Naive thymus-derived CD8-positive, alpha-beta T cell (primary cell): ENCODE results near the gene SEMA3G. TPM values are rescaled to one million over a fixed set of nuclear protein-coding genes. Genes with fewer than 3 reads are reported as not detected.

Source experiments
- ATAC-seq, 2 donors: fragments of 150-1000 bp; cut with Tn5 transposase in 1 of 2; sonication (Bioruptor Pico), chemical (Tn5 transposase) in 1 of 2; 1 replicate in 1 of 2; 2 replicates in 1 of 2; pipeline ENCODE4 v1.10.0; 2021; ENCODE audit warnings: mild to moderate bottlenecking in 2 of 2, moderate library complexity in 2 of 2
- POLR2A ChIA-PET: fragments of 350-600 bp; sonication (Branson Sonifier 250); formaldehyde crosslinking; loops from one replicate; lab custom pipeline; 2021; ENCODE audit warnings: antibody characterized with exemption; lab: Charles Lee
- DNase-seq, 10 donors: peaks; one replicate each; pipeline versions ENCODE4 v3.0.0 to v3.0.0-alpha.2; 2020 to 2022
- H3K27ac Mint-ChIP-seq, 10 donors: one replicate each; pipeline ENCODE4 v1.8.0; 2020 to 2022; ENCODE audit warnings: mild to moderate bottlenecking in 10 of 10, mixed read lengths in 10 of 10, moderate library complexity in 4 of 10, inconsistent platforms in 1 of 10
- H3K27me3 Mint-ChIP-seq, 5 donors: one replicate each; pipeline ENCODE4 v1.8.0; 2021 to 2022; ENCODE audit warnings: mixed read lengths in 5 of 5
- H3K36me3 Mint-ChIP-seq, 3 donors: one replicate each; pipeline ENCODE4 v1.8.0; 2020 to 2022; ENCODE audit warnings: mixed read lengths in 3 of 3, mild to moderate bottlenecking in 2 of 3, inconsistent platforms in 1 of 3
- H3K4me1 Mint-ChIP-seq, 4 donors: one replicate each; pipeline ENCODE4 v1.8.0; 2021 to 2022; ENCODE audit warnings: mixed read lengths in 4 of 4
- H3K4me3 Mint-ChIP-seq, 10 donors: one replicate each; pipeline ENCODE4 v1.8.0; 2020 to 2022; ENCODE audit warnings: mild to moderate bottlenecking in 10 of 10, mixed read lengths in 10 of 10, moderate library complexity in 6 of 10, inconsistent platforms in 1 of 10
- H3K9me3 Mint-ChIP-seq, 9 donors: one replicate each; pipeline ENCODE4 v1.8.0; 2020 to 2022; ENCODE audit warnings: mixed read lengths in 9 of 9, mild to moderate bottlenecking in 3 of 9, inconsistent platforms in 1 of 9, moderate library complexity in 1 of 9
- polyA plus RNA-seq, 3 donors: library from polyadenylated mRNA; unstranded; fragments of 300-500 nt; fragmentation: Illumina TruSeq; gene quantifications; one replicate each; pipeline ENCODE4 v1.2.3, GENCODE V29; 2021
- total RNA-seq, 8 experiments: library from RNA in 2 of 8; stranded (reverse) in 2 of 8; gene quantifications; one replicate each; pipeline ENCODE4 v1.2.3 and lab custom pipeline; 2021 to 2026

The SEMA3G gene
- total and polyA plus RNA-seq, 5 experiments from 2014 or later = not detected

- Mint-ChIP-seq H3K27ac (no peak overlapping the region), H3K36me3 (peaks cover 0 to 50% (median 6%) of the 10 kb centered on the region in 3 donors), H3K4me3 (no peak overlapping the region), H3K4me1 (peaks cover 0 to 2% (median 0%) of the 10 kb centered on the region in 4 donors), H3K9me3 (no peaks in the 10 kb centered on the region), H3K27me3 (no peaks in the 10 kb centered on the region)
- ATAC-seq (peak in 1 of 2 donors; percentile 8), DNase-seq (peak in 1 of 10 donors; percentile 23)
- POLR2A ChIA-PET = no interaction called here
Measured at GRCh38 chr3:52399593-52399992, 45.3 kb downstream of the SEMA3G start.

GRCh38 chr3:52399131-52399530, 45.8 kb downstream of the SEMA3G start:
- ATAC-seq = no peak
- Mint-ChIP-seq H3K27me3 (no peaks in the 10 kb centered on the region), H3K36me3 (peaks cover 0 to 48% (median 4%) of the 10 kb centered on the region in 3 donors), H3K27ac (peak overlapping the region in 2 of 10 donors; percentile 50 to 83), H3K9me3 (no peaks in the 10 kb centered on the region), H3K4me1 (peaks cover 0 to 2% (median 0%) of the 10 kb centered on the region in 4 donors), H3K4me3 (no peak overlapping the region)
- peak in 1 of 10 donors; percentile 48 for DNase-seq
- POLR2A ChIA-PET = interaction anchor here (1.0 kb wide), 1 partner anchor 48 kb away, joined by 3 read pairs; no protein-coding TSS in a partner anchor

GRCh38 chr3:52398670-52399081, 46.2 kb downstream of the SEMA3G start:
- peak overlapping the region in 2 of 10 donors; percentile 75 to 83 for H3K27ac Mint-ChIP-seq
- H3K4me3 Mint-ChIP-seq = no peak overlapping the region

GRCh38 chr3:52397676-52398399, 47.1 kb downstream of the SEMA3G start:
- Mint-ChIP-seq H3K4me3 (no peak overlapping the region), H3K27me3 (no peaks in the 10 kb centered on the region), H3K4me1 (peaks cover 0 to 2% (median 0%) of the 10 kb centered on the region in 4 donors), H3K9me3 (no peaks in the 10 kb centered on the region), H3K36me3 (peaks cover 0 to 44% (median 11%) of the 10 kb centered on the region in 3 donors), H3K27ac (peak overlapping the region in 4 of 10 donors; percentile 4 to 75 (median 46))
- peak in 1 of 10 donors; percentile 15 for DNase-seq
- POLR2A ChIA-PET = no interaction called here
- no peak for ATAC-seq

More at GRCh38 chr3:52398670-52399081, 46.2 kb downstream of the SEMA3G start:
- H3K9me3 Mint-ChIP-seq = no peaks in the 10 kb centered on the region
- POLR2A ChIA-PET = interaction anchor here (1.0 kb wide), 1 partner anchor 49 kb away, joined by 3 read pairs; no protein-coding TSS in a partner anchor
- DNase-seq = no peak
- peaks cover 0 to 43% (median 4%) of the 10 kb centered on the region in 3 donors for H3K36me3 Mint-ChIP-seq
- no peaks in the 10 kb centered on the region for H3K27me3 Mint-ChIP-seq
- peaks cover 0 to 2% (median 0%) of the 10 kb centered on the region in 4 donors for H3K4me1 Mint-ChIP-seq
- ATAC-seq = no peak

GRCh38 chr3:52396907-52397591, 47.9 kb downstream of the SEMA3G start:
- Mint-ChIP-seq H3K27ac (peak overlapping the region in 3 of 10 donors; percentile 36 to 53 (median 51)), H3K27me3 (no peaks in the 10 kb centered on the region), H3K4me3 (no peak overlapping the region), H3K36me3 (peaks cover 0 to 39% (median 7%) of the 10 kb centered on the region in 3 donors), H3K4me1 (no peaks in the 10 kb centered on the region), H3K9me3 (no peaks in the 10 kb centered on the region)
- POLR2A ChIA-PET = interaction anchor here (0.9 kb wide), 1 partner anchor 15 kb away, joined by 4 read pairs; no protein-coding TSS in a partner anchor
- ATAC-seq (no peak), DNase-seq (peak in 1 of 10 donors; percentile 55)

- H3K27me3 Mint-ChIP-seq = no peaks in the 10 kb centered on the region
- H3K36me3 Mint-ChIP-seq = peaks cover 0 to 39% (median 15%) of the 10 kb centered on the region in 3 donors
- no peak overlapping the region for H3K27ac Mint-ChIP-seq
- peak overlapping the region in 1 of 10 donors; percentile 31 for H3K4me3 Mint-ChIP-seq
- POLR2A ChIA-PET = interaction anchor here (0.7 to 0.9 kb wide), 2 partner anchors 16 to 83 kb away, joined by 4 to 9 read pairs; no protein-coding TSS in a partner anchor
- no peaks in the 10 kb centered on the region for H3K9me3 Mint-ChIP-seq
- DNase-seq = peak in 1 of 10 donors; percentile 35
- peaks cover 0 to 2% (median 0%) of the 10 kb centered on the region in 4 donors for H3K4me1 Mint-ChIP-seq
- ATAC-seq = no peak
Measured at GRCh38 chr3:52396011-52396906, 48.6 kb downstream of the SEMA3G start.

- POLR2A ChIA-PET = interaction anchor here (0.7 kb wide), 1 partner anchor 84 kb away, joined by 9 read pairs; no protein-coding TSS in a partner anchor
- ATAC-seq = no peak
- H3K4me1 Mint-ChIP-seq = peaks cover 0 to 2% (median 0%) of the 10 kb centered on the region in 4 donors
- no peak overlapping the region for H3K4me3 Mint-ChIP-seq
- H3K9me3 Mint-ChIP-seq = no peaks in the 10 kb centered on the region
- no peaks in the 10 kb centered on the region for H3K27me3 Mint-ChIP-seq
- H3K36me3 Mint-ChIP-seq = peaks cover 0 to 41% (median 15%) of the 10 kb centered on the region in 3 donors
- no peak overlapping the region for H3K27ac Mint-ChIP-seq
- DNase-seq = peak in 1 of 10 donors; percentile 50
Measured at GRCh38 chr3:52395503-52395865, 49.4 kb downstream of the SEMA3G start.

- H3K36me3 Mint-ChIP-seq = peaks cover 0 to 46% (median 16%) of the 10 kb centered on the region in 3 donors
- no peak for ATAC-seq
- peaks cover 0 to 2% (median 0%) of the 10 kb centered on the region in 4 donors for H3K4me1 Mint-ChIP-seq
- POLR2A ChIA-PET = no interaction called here
- DNase-seq = peak in 1 of 10 donors; percentile 52
- no peaks in the 10 kb centered on the region for H3K27me3 Mint-ChIP-seq
- no peaks in the 10 kb centered on the region for H3K9me3 Mint-ChIP-seq
- no peak overlapping the region for H3K27ac Mint-ChIP-seq
- H3K4me3 Mint-ChIP-seq = no peak overlapping the region
Measured at GRCh38 chr3:52394751-52395502, 50.0 kb downstream of the SEMA3G start.

- POLR2A ChIA-PET = no interaction called here
- peaks cover 0 to 45% (median 16%) of the 10 kb centered on the region in 3 donors for H3K36me3 Mint-ChIP-seq
- H3K9me3 Mint-ChIP-seq = no peaks in the 10 kb centered on the region
- no peak overlapping the region for H3K4me3 Mint-ChIP-seq
- peak overlapping the region in 3 of 10 donors; percentile 27 to 71 (median 67) for H3K27ac Mint-ChIP-seq
- ATAC-seq (no peak), DNase-seq (no peak)
- no peaks in the 10 kb centered on the region for H3K27me3 Mint-ChIP-seq
- H3K4me1 Mint-ChIP-seq = peaks cover 0 to 2% (median 0%) of the 10 kb centered on the region in 4 donors
Measured at GRCh38 chr3:52393959-52394670, 50.8 kb downstream of the SEMA3G start.

- Mint-ChIP-seq H3K9me3 (no peaks in the 10 kb centered on the region), H3K27ac (no peak overlapping the region), H3K4me1 (peaks cover 0 to 2% (median 0%) of the 10 kb centered on the region in 4 donors), H3K27me3 (no peaks in the 10 kb centered on the region), H3K36me3 (peaks cover 0 to 43% (median 19%) of the 10 kb centered on the region in 3 donors), H3K4me3 (no peak overlapping the region)
- DNase-seq = peak in 1 of 10 donors; percentile 57
- no peak for ATAC-seq
- POLR2A ChIA-PET = no interaction called here
Measured at GRCh38 chr3:52393131-52393807, 51.6 kb downstream of the SEMA3G start.
